GM18867 (cell line): ENCODE data around the gene CD180.
A peak's percentile ranks its signal among the peaks of the same experiment; 100 is the strongest.

Source experiments
- ATAC-seq: cut with Tn5 transposase; IDR thresholded peaks from one replicate; pipeline ENCODE4 v1.9.1; 2021; ENCODE audit warnings: mild to moderate bottlenecking, moderate library complexity; ENCODE audit not compliant: unreplicated experiment

Gene CD180

DNA sequence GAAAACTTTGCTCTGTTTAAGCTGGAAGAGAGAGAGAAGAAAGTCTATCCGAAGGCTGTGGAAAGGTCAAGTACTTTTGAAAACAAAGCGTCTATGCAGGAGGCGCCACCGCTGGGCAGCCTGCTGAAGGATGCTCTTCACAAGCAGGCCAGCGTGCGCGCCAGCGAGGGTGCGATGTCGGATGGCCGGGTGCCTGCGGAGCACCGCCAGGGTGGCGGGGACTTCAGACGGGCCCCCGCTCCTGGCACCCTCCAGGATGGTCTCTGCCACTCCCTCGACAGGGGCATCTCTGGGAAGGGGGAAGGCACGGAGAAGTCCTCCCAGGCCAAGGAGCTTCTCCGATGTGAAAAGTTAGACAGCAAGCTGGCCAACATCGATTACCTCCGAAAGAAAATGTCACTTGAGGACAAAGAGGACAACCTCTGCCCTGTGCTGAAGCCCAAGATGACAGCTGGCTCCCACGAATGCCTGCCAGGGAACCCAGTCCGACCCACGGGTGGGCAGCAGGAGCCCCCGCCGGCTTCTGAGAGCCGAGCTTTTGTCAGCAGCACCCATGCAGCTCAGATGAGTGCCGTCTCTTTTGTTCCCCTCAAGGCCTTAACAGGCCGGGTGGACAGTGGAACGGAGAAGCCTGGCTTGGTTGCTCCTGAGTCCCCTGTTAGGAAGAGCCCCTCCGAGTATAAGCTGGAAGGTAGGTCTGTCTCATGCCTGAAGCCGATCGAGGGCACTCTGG lies 32.6 kb downstream of the CD180 start:
- no peak for ATAC-seq

DNA sequence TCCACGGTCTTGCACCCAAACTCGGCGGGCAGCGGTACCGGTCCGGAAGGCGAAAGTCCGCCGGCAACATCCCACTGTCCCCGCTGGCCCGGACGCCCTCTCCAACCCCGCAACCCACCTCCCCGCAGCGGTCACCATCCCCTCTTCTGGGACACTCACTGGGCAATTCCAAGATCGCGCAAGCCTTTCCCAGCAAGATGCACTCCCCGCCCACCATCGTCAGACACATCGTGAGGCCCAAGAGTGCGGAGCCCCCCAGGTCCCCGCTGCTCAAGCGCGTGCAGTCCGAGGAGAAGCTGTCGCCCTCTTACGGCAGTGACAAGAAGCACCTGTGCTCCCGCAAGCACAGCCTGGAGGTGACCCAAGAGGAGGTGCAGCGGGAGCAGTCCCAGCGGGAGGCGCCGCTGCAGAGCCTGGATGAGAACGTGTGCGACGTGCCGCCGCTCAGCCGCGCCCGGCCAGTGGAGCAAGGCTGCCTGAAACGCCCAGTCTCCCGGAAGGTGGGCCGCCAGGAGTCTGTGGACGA lies 33.3 kb downstream of the CD180 start:
- no peak for ATAC-seq

DNA sequence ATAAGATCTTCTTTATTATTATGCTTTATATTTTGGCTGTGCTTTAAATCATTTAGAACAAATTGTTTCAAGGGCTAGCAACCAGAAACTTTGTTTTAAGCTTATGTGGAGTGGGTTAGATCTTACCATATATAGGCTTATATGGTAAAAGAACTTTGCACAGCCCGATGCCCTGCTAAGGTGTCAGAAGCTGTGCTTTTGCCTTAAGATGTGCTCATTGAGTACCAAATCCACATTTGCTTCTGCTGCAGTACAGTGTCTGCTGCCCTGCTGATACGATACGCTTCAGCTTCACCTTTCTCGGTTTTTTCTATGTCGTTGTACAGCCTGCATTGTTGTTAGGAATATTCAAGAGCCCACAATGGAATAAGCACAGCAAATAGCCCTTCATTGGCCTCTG lies 34.8 kb downstream of the CD180 start:
- no peak for ATAC-seq

DNA sequence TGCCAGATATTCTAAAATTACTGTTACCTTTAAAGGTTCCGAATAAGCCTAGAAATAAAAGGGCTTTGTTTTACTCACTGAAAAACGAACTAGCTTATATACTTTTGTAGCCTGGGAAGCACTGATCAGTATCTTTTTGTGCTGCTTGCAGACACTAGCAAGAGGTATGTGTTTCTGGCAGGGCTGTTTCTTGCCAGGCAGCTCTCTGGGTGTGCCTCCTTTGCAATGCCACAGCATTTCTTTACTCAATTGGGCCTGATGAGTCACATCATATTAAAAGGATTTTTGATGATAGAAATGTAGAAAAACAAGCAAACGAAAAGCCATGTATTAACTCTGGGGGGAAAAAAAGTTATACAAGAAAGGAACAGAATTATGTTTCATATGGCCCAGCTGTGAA lies 35.6 kb downstream of the CD180 start:
- ATAC-seq: no peak

DNA sequence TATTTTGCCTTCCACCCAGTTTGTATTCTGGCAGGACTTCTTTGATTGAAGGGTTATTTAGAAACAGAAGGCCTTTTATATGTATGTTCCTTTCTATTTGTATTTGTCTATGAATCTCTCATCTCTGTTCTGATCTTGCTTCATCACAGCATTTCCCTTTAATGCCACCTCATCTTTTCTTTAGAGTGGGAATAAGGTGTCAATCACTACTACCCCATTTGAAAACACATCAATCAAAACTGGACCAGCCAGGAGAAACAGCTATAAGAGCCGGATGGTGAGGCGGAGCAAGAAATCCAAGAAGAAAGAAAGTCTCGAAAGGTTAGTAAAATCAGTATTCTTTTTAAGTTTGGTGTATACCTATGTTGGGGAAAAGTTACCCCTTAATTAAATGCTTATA lies 36.3 kb downstream of the CD180 start:
- ATAC-seq: no peak

DNA sequence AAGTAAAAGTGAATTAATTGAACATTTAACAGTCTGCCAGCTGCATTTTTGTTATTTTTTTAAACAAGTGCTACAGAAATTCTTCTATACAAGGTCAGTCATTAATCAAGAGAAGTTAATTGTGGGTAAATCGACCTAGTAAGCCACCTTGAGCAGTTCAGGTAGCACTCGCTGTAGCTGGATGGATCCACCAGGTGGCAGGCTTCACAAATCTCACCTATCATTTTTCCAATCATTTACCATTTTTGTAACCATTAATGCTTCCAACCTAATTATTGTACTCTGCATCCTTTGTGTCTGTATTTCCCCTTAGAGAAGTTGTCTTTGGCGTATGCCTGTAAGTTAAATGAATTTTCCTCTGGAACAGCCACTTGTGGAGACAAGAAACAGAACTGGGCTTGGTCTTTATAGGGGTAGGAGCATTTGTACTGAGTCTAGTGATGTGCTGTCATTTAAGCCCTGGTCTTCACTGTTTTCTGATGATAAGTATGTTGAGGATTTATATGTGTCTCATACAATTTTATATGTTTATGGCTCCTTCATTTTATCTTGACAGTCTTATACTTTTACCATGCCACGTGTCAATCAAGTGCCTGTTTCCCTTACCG lies 39.5 kb downstream of the CD180 start:
- ATAC-seq: peak; percentile 77

DNA sequence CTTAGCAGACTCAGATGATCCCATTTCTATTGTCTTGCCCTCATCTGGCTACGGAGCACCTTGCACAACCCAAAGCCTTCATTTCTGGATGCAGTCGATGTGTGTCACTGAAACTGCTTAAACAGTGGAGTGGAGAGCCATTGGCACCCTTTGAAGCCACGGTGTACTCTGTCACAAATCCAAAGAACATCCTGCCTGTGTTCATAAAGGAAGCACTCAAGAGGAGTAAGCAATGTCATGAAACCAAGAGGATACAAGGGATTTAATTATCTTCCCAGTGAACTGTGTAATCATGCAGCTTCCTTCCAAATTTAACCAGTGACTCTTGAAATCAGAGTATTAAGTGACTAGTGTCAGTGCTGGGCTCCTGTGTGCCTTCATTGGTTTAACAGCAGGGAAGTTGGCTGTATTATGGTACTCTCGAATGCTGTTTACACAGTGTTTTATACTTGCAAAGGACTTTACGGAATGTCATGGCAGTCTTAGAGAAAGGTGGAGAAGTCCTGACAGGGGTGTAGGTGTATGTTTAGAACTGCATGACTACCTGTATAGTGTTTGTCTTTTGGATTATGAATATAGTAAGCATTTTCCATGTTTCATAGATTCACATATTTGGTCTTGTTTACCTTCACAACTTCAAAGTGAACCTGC lies 41.9 kb downstream of the CD180 start:
- no peak for ATAC-seq

DNA sequence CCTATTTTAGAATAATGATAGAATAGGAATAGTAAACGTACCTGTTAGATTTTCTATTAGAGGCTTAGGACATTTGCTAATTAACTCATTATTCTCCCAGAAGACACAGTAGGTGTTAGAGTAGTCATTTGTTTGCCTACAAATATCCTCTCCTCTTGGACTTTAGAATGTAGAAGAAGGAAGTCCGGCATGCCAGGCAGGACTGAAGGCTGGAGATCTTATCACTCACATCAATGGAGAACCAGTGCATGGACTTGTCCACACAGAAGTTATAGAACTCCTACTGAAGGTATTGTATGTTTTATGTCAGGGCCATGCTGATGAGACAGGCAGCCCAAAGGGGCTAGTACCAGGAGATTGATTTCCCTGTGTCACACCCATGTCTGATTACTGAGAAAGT lies 43.3 kb downstream of the CD180 start:
- ATAC-seq: peak; percentile 11

DNA sequence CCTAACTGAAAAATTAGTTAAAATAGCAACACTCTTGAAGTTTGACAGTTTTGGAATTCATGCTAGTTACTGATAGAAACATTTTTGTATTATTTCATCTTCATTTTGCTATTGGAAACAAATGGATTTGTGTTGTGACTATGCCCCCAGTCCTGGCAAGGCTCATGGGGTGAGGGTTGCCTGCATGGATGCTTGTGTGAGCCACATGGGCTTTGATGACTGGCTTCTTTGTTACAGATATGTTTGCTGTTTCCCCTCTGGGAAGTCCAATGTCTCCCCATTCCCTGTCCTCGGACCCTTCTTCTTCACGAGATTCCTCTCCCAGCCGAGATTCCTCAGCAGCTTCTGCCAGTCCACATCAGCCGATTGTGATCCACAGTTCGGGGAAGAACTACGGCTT lies 44.2 kb downstream of the CD180 start:
- no peak for ATAC-seq

DNA sequence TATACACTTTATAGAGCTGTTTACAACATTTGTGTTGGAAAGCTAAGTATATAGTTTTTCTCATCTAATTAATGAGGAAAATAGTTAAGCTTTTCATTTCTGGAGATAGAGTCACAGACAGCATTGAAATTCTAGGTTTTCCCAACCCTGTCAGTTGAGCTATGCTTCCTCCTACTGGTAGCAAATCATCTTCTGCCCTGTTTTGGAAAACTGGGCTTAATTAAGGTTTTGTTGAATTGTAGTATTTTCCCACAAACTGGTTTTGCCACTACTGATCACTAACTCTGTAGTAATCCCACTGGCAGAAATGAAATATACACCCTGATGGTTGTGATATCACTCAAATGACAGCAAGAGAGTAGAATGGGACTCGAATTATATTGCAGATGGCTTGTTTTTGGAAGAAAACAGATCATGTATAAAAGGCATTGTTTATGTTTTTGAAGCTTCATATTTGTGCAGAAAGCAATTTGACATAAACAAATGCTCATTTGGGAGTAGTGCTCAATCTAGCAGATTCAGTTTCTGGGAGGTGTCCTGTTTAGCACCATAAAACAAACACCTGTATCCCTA lies 46.6 kb downstream of the CD180 start:
- no peak for ATAC-seq

DNA sequence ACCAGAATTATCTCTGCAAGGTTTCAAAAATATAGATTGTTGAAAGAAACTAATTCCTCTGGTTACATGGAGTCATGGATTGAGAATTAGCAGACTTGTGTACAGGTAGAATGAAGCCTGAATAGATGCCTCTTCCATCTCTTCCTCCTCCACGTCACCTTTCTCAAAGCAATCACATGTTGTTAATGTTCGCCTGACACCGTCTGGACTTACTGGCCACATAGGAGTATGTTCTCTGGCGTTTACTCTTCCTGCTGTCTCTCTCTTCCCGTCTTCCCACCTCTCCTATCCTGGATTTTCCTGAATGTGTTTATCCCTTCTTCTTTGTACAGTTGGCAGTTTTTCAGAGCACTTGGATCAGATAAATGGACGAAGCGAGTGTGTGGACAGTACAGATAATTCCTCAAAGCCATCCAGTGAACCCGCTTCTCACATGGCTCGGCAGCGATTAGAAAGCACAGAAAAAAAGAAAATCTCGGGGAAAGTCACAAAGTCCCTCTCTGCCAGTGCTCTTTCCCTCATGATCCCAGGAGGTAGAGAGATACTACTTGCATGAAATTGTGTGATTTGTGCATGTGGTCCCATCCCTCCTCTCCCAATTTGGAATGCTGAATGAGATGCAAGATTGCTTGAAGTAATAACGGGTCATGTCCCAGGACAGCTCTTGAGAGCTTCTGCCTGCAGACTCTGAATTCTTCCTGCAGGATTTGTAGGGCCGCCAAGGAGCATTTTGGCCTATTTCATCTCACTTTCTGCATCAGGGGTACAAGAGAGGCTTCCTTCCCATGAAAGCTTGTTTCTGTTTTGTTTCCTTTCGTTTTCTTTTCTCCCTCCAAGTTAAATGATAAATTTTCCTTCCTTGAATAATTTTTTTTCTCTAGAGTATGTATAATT lies 47.3 kb downstream of the CD180 start:
- ATAC-seq: no peak

DNA sequence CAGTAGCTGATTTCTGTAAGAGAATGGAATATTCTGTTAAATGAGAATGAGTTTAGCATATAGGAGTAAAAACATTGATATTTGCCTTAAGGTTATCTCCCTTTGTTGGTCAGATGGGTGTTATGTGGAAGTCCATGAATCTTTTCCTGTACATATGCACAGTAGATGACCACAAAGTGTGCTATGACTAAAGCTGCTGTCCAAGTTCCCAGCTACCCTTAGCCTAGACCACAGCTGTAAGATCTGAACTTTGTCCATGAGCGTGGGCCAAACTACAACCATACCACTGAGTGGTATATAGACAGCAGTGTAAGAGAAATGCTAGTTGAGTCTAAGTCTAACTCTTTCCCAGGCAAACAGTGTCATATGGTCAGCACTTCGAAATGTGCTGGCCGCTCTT lies 48.8 kb downstream of the CD180 start:
- ATAC-seq: no peak

DNA sequence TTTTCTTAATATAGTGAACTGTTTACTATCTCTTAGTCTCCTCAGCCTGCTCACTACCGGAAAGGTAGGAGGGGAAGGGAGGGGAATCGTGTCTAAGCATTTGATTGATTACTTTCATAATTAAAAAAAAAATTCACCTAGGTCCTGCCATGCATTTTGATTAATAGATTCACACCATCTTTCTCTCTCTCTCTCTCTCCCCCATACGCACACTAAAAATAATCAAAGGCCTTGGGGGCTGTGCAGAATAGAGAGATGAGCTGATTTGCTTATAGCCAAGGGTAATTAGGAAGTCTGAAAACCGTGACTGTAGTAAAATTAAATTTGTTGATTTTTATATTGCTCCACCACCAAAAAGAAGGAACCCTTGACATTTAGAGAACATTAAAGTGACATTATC lies 49.6 kb downstream of the CD180 start:
- no peak for ATAC-seq

DNA sequence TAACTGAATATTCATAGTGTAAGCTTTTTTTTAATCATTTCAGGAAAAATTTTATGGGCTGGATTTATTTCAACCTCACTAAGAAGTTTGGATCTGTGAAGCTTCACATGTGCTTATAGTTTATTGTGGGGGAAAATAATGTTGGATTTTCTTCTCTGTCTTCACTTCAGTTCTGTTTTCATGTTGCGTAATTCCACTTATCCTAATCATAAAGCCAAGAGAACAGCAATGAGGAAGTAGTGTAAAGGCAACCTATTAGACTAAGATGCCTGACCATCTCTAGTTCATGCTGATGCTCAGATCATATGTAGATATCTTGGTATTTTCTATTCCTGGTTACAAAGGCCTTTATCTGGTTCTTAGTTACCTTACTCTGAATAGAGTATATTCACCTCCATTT lies 50.0 kb downstream of the CD180 start:
- no peak for ATAC-seq

DNA sequence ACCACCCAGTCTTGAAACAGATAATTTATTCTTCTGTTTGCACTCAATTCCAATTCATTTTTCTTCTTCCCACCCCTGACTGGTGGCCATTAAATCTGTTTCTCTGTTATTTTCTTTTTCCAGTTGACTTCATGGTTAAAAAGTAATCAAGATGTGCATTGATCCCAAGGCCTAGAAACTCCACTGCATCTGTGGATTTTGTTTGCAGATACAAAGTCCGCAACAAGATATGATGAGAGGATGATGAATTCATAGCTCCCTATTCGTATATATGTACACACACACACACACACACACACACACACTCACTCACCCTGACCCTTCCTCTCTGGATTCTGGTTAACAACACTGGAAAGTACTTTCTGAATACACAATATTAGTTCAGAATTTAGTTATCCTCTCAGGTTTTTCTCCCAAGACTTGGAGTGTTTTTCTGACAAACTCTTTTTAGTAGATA lies 52.4 kb downstream of the CD180 start:
- no peak for ATAC-seq

DNA sequence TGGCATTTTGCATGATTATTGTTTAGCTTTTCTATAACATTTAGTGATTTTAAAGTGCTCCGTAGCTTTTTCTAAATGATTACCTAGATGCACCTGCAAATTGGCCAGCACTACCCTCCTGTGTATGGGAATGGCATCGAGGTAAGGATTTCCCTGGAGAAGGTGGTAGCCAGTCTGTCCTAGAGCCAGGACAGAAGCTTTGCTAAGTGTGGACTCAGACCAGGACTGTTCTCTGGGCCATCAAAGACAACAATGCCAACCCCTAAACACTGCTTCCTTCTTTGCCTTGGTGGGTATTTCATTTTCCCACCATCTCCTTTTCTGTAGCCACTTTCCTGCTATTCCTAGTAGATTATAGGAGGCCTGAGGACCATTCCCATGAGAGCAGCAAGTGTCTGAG lies 53.0 kb downstream of the CD180 start:
- ATAC-seq: no peak

DNA sequence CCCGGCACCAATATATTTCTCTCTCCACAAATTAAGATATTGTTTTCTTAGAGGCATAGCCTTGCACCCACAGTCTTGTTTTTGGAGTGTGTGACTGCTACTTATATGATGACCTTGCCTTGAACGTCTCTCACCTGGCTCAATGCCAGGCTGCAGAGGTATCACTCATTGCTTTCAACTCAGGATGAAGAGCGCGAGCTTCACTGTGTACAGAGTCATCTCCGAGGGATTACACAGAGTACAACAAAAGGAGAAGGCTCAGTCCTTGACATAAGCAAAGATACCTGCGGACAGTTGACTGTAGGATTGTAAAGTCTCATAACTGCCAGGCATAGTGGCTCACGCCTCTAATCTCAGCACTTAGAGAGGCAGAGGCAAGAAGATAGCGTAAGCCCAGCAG lies 53.8 kb downstream of the CD180 start:
- no peak for ATAC-seq

DNA sequence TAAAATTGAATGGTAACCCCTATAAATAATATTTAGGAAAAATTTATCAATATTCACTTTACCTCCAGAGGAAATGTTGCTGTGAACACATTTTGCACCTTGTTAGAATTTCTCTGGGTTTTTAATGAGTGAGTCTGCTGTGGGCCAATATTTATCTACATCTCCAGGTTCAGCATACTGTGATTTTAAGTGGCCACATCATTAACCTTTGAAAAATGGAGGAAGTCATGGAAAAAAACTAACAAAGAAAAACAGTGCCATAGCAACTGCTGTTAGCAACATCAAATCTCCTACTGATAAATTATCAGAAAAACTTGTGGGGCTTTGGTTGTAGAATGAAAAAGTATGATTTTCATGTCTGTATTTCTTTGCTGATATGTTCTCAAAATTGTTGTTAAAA lies 55.0 kb downstream of the CD180 start:
- no peak for ATAC-seq

DNA sequence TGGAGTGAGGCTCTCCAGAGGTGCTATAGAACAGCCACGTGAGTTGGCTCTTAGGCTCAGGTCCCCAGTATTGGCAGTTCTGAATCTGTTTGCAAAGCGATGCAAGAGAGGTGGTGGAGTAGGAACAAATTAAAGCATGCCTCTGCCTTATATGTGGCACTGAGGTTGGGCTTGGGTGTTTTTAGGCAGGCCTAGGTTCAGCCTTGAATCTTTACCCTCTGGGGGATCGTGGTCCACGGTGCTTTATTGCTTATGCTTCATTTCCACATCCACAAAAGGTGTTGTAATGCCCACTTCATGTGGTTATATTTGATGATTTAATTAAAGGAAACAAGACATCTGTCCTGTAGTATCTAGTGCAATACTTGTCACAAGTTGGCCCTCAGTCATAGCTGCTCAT lies 56.2 kb downstream of the CD180 start:
- no peak for ATAC-seq

DNA sequence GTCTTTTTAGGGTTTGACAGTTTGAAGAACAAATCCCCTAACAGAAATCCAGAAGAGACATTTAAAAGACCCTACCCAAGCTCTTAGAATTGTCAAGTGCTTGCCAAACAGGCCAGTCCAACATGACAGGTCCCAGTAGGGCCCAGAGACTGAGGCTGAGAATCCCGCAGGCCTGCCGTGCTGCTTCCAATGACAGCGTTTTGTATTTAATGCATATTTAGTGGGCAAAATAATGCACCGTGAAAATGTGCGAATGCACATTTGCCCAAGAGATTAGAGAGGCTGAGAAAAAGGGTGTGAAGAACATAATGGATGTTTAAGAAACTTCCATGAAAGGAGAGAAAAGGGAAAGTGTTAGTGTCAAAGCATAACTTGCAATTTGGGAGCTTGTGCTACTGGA lies 57.6 kb downstream of the CD180 start:
- ATAC-seq: no peak
